Transverse colon (tissue), 4 donors: Measurements from ENCODE around the gene NOS3. TPM values are rescaled to one million over a fixed set of nuclear protein-coding genes. Genes with fewer than 3 reads are reported as not detected.

Experiments
- DNase-seq: peaks from one replicate; pipeline ENCODE4 v3.0.0-alpha.2; 2019
- H3K27ac ChIP-seq, 4 donors: fragments of 200-600 bp; sonication (generic); 2 replicates each; pipeline ENCODE4 v1.5.1; 2016 to 2018; ENCODE audit warnings: inconsistent platforms in 4 of 4
- H3K27me3 ChIP-seq: fragments of 200-600 bp; sonication (generic); 2 replicates; pipeline ENCODE4 v1.5.1; 2017; ENCODE audit warnings: inconsistent platforms
- H3K36me3 ChIP-seq, 4 donors: fragments of 200-600 bp; sonication (generic); 2 replicates each; pipeline ENCODE4 v1.5.1; 2017 to 2019; ENCODE audit warnings: inconsistent platforms in 4 of 4
- H3K4me1 ChIP-seq, 4 donors: fragments of 200-600 bp; sonication (generic); 2 replicates each; pipeline ENCODE4 v1.5.1; 2017 to 2020; ENCODE audit warnings: inconsistent platforms in 4 of 4
- H3K4me3 ChIP-seq, 4 donors: fragments of 200-600 bp; sonication (generic); 1 replicate in 1 of 4; 2 replicates in 3 of 4; pipeline versions ENCODE4 v1.5.1 to v1.6.1; 2017 to 2019; ENCODE audit warnings: inconsistent platforms in 4 of 4
- H3K9me3 ChIP-seq, 2 donors: fragments of 200-600 bp; sonication (generic); 2 replicates each; pipeline ENCODE4 v1.5.1; 2017 to 2019; ENCODE audit warnings: inconsistent platforms in 2 of 2
- EP300 ChIP-seq: sonication (generic); formaldehyde crosslinking; IDR thresholded peaks from one replicate; pipeline ENCODE4 v1.6.1; 2017; ENCODE audit warnings: antibody characterized with exemption, low read depth
- POLR2A ChIP-seq: fragments of 450-650 bp; IDR thresholded peaks from one replicate; pipeline ENCODE4 v1.6.1; 2016; ENCODE audit warnings: antibody characterized with exemption, mild to moderate bottlenecking, moderate library complexity
- POLR2AphosphoS5 ChIP-seq, 3 donors: sonication (generic); formaldehyde crosslinking; IDR thresholded peaks; one replicate each; pipeline ENCODE4 v1.6.1; 2016; ENCODE audit warnings: antibody characterized with exemption in 3 of 3
- WGBS, 2 donors: methylation state at CpG; one replicate each; pipeline ENCODE4 v1.1.5; 2018; ENCODE audit warnings: low coverage in 1 of 2; 5-methylcytosine and 5-hydroxymethylcytosine counted together
- in situ Hi-C, 4 donors: fragments of 200-750 bp; cut with MboI; loops; one replicate each; pipeline versions ENCODE4 v1.15.0 to v1.15.1; 2017; ENCODE audit warnings: low sequenced_read_pairs in 3 of 4, low pct_ligation_motif_present in 1 of 4, low pct_unique_long_range_greater_than_20kb in 1 of 4
- intact Hi-C: fragments of 100-400 bp; cut with DNase I; formaldehyde crosslinking; loops from one replicate; pipeline ENCODE4 v1.15.1; 2023; ENCODE audit warnings: low total_unique reads
- total RNA-seq, 4 donors: library from RNA; depleted of rRNA; stranded (reverse); fragments of >200 nt; gene quantifications; one replicate each; pipeline ENCODE4 v1.1.0, GENCODE V29; 2016
- TF ChIP-seq, protein P1 (sequence below), 5 experiments: fragments of 200-600 bp in 3 of 5; fragments of 450-650 bp in 2 of 5; sonication (generic) in 3 of 5; IDR thresholded peaks; 1 replicate in 2 of 5; 2 replicates in 3 of 5; pipeline ENCODE4 v1.5.1; 2016 to 2017; ENCODE audit warnings: antibody characterized with exemption in 5 of 5, inconsistent platforms in 3 of 5, mild to moderate bottlenecking in 2 of 5, moderate library complexity in 1 of 5

NOS3 gene
- 10 to 100 TPM in 2 of 4 donors, 1 to 10 TPM in 2; 2.5 to 34.2 (median 7.0) TPM for total RNA-seq

DNA sequence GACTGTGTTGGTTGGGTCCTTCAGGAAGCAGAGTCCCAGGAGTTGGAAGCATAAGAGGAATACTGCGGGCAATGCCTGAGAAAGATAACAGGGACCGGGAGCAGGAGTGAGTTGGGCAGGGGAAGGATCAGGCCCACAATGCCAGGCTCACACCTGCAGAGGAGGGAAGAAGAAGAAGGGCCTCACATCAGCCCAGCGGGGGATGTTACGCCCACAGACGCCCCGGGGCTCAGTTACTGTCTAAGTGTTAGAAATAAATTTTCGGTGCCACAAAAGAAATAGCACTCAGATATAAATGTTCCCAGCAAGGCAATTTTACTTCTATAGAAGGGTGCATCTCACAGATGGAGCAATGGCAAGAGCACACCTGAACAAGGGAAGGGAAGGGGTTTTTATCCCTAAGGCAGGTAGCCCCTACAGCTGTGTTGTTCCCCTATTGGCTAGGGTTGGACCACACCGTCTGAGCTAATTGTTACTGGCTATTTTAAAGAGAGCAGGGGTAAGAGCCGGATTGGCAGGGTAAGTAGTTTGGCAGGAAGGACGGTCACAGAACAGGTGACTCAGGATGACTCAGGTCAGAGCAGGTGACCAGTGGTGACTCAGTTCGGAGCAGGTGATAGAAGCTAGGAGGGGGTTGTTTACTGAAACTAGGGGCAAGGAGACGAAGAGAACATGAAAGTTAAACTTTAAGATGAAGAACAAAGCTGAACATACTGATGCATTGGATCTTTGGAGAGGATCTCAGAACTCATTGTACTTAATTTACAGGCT lies at the start of gene NOS3:
TSS of gene NOS3 (plus strand) at position 602 of the 771 bp plus-strand sequence. CDS start 2,787 bp downstream, outside the sequence.
- H3K27me3 ChIP-seq: peaks cover 3% of the 10 kb centered on the region
- no peak within 1 kb of the TSS for H3K27ac ChIP-seq
- H3K9me3 ChIP-seq: peaks cover 0 to 4% of the 10 kb centered on the region in 2 donors
- no peak for DNase-seq
- H3K4me1 ChIP-seq: peaks cover 6 to 25% (median 12%) of the 10 kb centered on the region in 4 donors
- no peaks in the 10 kb centered on the region for H3K36me3 ChIP-seq
- intact Hi-C loops (no loop called here), in situ Hi-C loops (loop anchor here in 3 of 4 donors (25.0 kb wide), 3 partner anchors 103 to 553 kb away; no protein-coding TSS in a partner anchor)
- TF ChIP-seq POLR2AphosphoS5 (IDR thresholded peaks at IDR 0.05): no peak
- TF ChIP-seq, protein P1, sequence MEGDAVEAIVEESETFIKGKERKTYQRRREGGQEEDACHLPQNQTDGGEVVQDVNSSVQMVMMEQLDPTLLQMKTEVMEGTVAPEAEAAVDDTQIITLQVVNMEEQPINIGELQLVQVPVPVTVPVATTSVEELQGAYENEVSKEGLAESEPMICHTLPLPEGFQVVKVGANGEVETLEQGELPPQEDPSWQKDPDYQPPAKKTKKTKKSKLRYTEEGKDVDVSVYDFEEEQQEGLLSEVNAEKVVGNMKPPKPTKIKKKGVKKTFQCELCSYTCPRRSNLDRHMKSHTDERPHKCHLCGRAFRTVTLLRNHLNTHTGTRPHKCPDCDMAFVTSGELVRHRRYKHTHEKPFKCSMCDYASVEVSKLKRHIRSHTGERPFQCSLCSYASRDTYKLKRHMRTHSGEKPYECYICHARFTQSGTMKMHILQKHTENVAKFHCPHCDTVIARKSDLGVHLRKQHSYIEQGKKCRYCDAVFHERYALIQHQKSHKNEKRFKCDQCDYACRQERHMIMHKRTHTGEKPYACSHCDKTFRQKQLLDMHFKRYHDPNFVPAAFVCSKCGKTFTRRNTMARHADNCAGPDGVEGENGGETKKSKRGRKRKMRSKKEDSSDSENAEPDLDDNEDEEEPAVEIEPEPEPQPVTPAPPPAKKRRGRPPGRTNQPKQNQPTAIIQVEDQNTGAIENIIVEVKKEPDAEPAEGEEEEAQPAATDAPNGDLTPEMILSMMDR (IDR thresholded peaks at IDR 0.05): no peak
- no peak for TF ChIP-seq EP300
- TF ChIP-seq POLR2A: no peak
- 80% methylated on average over 12 of the region's 12 CpGs; no CpG with 5 or more reads in 1 of the 2 donors for WGBS, 2 donors
- no peak within 1 kb of the TSS for H3K4me3 ChIP-seq

DNA sequence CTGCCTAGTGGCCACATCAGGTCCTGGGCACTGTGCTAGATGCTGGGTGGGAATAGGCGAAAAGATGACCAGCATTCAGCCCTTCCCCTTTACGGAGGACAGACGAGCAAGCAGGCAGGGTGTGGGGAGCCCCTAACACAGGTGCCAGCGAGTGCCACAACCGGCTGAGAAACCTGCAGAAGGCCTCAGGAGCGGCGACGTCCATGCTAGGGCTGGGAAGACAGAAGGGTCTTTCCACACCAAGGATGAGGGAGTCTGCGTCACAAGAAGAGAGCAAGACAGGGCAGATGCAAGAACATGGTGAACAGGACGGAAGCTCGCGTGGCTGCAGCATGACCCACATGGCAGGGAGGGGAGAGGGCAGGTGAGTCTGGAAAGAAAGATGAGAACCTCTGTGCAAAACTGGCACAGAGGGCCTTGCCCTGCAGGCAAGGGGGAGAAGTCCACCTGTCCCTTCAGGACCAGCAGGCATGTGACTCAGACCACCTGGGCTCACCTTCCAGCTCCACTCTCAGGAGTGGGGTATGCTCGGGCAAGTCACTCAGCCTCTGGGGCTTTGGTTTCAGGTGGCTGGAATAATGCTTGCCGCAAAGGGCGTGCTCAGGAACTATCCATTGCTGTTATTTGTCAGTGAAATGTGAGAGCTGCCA lies 49.3 kb upstream of the NOS3 start:
- 91% methylated on average over 15 of the region's 15 CpGs; no CpG with 5 or more reads in 1 of the 2 donors for WGBS, 2 donors
- in situ Hi-C loops: no loop called here
- no peak for DNase-seq
- Histone ChIP-seq H3K4me1 (peaks cover 0 to 31% (median 7%) of the 10 kb centered on the region in 4 donors), H3K9me3 (no peaks in the 10 kb centered on the region), H3K4me3 (no peak overlapping the region), H3K36me3 (no peaks in the 10 kb centered on the region), H3K27me3 (no peaks in the 10 kb centered on the region), H3K27ac (peak overlapping the region in 1 of 4 donors; percentile 32)
- TF ChIP-seq, protein P1 (IDR thresholded peaks at IDR 0.05): no peak
- TF ChIP-seq POLR2A (no peak), EP300 (no peak), POLR2AphosphoS5 (IDR thresholded peaks at IDR 0.05) (no peak)
- intact Hi-C loops: no loop called here

DNA sequence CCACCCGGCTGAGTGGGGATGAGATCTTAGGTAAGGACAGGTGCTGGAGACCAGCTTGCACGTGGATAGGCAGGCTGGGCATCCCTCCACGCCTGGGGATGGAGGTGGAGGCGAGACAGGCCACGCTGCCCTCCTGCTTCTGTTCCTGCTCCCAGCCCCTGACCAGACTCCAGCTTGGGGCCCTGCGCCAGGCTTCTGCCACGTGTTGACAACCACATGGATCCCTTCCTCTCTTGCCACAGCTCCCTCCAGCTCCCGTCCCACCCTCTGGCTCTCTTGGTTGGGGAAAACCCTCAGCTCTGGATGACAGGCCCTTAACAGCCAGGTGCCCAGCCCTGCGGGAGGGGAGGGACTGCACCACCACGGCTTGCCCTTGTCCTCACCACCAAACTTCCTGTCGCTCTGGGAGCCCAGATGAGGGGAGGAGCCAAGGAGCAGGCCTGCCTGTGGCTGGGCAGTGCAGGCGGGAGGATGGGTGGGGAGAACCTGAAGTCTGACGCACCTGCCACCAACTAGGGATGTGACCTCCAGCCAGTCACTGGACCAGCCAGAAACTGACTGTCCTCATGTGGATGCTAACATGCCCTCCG lies 48.7 kb upstream of the NOS3 start:
- 39% methylated on average over 14 of the region's 14 CpGs; no CpG with 5 or more reads in 1 of the 2 donors for WGBS, 2 donors
- DNase-seq: peak; percentile 70

More for the DNA sequence above, 48.7 kb upstream of the NOS3 start:
- intact Hi-C loops (no loop called here), in situ Hi-C loops (no loop called here)
- Histone ChIP-seq H3K4me3 (no peak overlapping the region), H3K36me3 (no peaks in the 10 kb centered on the region), H3K27ac (peak overlapping the region in 1 of 4 donors; percentile 32), H3K4me1 (peaks cover 0 to 31% (median 7%) of the 10 kb centered on the region in 4 donors), H3K9me3 (no peaks in the 10 kb centered on the region), H3K27me3 (peaks cover 2% of the 10 kb centered on the region)
- no peak for TF ChIP-seq POLR2A
- no peak for TF ChIP-seq POLR2AphosphoS5 (IDR thresholded peaks at IDR 0.05)
- TF ChIP-seq, protein P1 (IDR thresholded peaks at IDR 0.05): no peak
- no peak for TF ChIP-seq EP300
